Thyroid gland (tissue), 4 donors: ENCODE results near the gene OLFM2.

Experiments used
- POLR2A ChIP-seq, 2 donors: fragments of 450-650 bp; IDR thresholded peaks; one replicate each; pipeline ENCODE4 v1.6.1; 2017; ENCODE audit warnings: antibody characterized with exemption in 2 of 2, mild to moderate bottlenecking in 2 of 2, moderate library complexity in 1 of 2
- TF ChIP-seq, protein P1 (sequence below), 6 experiments: fragments of 200-600 bp in 3 of 6; fragments of 450-650 bp in 3 of 6; sonication (generic) in 3 of 6; IDR thresholded peaks; one replicate each; pipeline ENCODE4 v1.5.1; 2016 to 2019; ENCODE audit warnings: antibody characterized with exemption in 6 of 6, mild to moderate bottlenecking in 2 of 6, inconsistent platforms in 1 of 6, moderate library complexity in 1 of 6

DNA sequence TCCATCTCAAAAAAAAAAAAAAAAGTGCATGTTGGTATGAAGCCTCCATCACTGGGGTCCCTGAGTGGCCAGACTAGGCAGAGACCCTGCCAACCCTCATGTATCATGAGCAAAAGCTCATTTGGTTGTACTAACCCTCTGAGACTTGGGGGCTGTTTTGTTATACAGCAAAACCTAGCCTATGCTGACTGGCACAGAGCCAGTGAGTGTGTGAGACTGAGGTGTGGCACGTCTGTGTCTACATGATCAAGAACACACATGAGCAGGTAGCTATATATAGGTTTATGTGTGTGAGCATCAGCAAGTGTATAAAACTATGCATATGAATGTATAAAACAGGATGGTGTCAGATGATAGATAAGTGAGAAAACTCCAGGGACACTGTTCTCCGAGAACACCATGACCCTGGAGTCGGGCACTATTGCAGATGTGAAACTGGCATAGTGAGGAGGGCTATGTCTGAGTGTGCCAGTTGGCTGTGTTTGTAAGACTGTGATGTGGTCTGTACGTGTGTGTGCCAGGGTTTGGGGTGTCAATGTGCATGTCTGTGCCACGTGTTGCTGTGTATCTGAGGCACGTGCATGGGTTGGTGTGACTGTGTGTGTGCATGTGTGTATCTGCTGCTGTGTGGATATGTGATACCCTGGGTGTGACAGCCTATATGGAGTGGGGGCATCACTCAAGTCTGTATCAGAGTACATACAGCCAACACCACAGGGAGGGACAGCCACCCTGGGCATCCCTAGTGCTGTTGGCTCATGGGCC is 44.5 kb downstream of the OLFM2 start:
- no peak for TF ChIP-seq POLR2A (IDR thresholded peaks at IDR 0.05)
- TF ChIP-seq, protein P1, sequence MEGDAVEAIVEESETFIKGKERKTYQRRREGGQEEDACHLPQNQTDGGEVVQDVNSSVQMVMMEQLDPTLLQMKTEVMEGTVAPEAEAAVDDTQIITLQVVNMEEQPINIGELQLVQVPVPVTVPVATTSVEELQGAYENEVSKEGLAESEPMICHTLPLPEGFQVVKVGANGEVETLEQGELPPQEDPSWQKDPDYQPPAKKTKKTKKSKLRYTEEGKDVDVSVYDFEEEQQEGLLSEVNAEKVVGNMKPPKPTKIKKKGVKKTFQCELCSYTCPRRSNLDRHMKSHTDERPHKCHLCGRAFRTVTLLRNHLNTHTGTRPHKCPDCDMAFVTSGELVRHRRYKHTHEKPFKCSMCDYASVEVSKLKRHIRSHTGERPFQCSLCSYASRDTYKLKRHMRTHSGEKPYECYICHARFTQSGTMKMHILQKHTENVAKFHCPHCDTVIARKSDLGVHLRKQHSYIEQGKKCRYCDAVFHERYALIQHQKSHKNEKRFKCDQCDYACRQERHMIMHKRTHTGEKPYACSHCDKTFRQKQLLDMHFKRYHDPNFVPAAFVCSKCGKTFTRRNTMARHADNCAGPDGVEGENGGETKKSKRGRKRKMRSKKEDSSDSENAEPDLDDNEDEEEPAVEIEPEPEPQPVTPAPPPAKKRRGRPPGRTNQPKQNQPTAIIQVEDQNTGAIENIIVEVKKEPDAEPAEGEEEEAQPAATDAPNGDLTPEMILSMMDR (IDR thresholded peaks at IDR 0.05), result no peak
